HEK293 (cell line): ENCODE results near the gene LARP1B.

Experiments used
- GLI2 ChIP-seq: fragments of 450-650 bp; formaldehyde crosslinking; IDR thresholded peaks from 2 replicates; pipeline ENCODE4; 2017; ENCODE audit warnings: missing biosample characterization, missing genetic modification characterization, low read depth, borderline replicate concordance
- ZBTB21 ChIP-seq: fragments of 450-650 bp; formaldehyde crosslinking; IDR thresholded peaks from 2 replicates; pipeline ENCODE4 v1.5.1; 2017; ENCODE audit warnings: missing biosample characterization, missing genetic modification characterization
- ZNF174 ChIP-seq: fragments of 450-650 bp; formaldehyde crosslinking; IDR thresholded peaks from 2 replicates; pipeline ENCODE4 v1.5.0; 2017; ENCODE audit warnings: missing biosample characterization, mild to moderate bottlenecking, missing genetic modification characterization
- ZNF473 ChIP-seq: fragments of 450-650 bp; formaldehyde crosslinking; IDR thresholded peaks from 2 replicates; pipeline ENCODE4 v1.5.1; 2017; ENCODE audit warnings: missing biosample characterization, missing genetic modification characterization
- ZNF629 ChIP-seq: fragments of 450-650 bp; formaldehyde crosslinking; IDR thresholded peaks from 2 replicates; pipeline ENCODE4 v1.5.1; 2017; ENCODE audit warnings: missing biosample characterization, missing genetic modification characterization
- ZNF664 ChIP-seq: fragments of 450-650 bp; formaldehyde crosslinking; IDR thresholded peaks from 2 replicates; pipeline ENCODE4 v1.5.1; 2016; ENCODE audit warnings: missing biosample characterization, missing genetic modification characterization
- ZNF785 ChIP-seq: fragments of 450-650 bp; formaldehyde crosslinking; IDR thresholded peaks from 2 replicates; pipeline ENCODE4 v1.5.1; 2016; ENCODE audit warnings: missing biosample characterization, missing genetic modification characterization
- TF ChIP-seq, protein P1 (sequence below): fragments of 450-650 bp; formaldehyde crosslinking; IDR thresholded peaks from 2 replicates; pipeline ENCODE4 v1.5.1; 2016; ENCODE audit warnings: missing biosample characterization, missing genetic modification characterization
- TF ChIP-seq, protein P2 (sequence below): fragments of 450-650 bp; formaldehyde crosslinking; IDR thresholded peaks from 2 replicates; pipeline ENCODE4 v1.5.1; 2016; ENCODE audit warnings: missing biosample characterization, missing genetic modification characterization
- TF ChIP-seq, protein P3 (sequence below): fragments of 450-650 bp; formaldehyde crosslinking; IDR thresholded peaks from 2 replicates; pipeline ENCODE4 v1.5.1; 2016; ENCODE audit warnings: missing biosample characterization, missing genetic modification characterization
- TF ChIP-seq, protein P4 (sequence below): fragments of 450-650 bp; formaldehyde crosslinking; IDR thresholded peaks from 2 replicates; pipeline ENCODE4 v1.5.1; 2016; ENCODE audit warnings: missing biosample characterization, missing genetic modification characterization
- TF ChIP-seq, protein P5 (sequence below): sonication (generic); formaldehyde crosslinking; IDR thresholded peaks from 2 replicates; pipeline ENCODE4 v1.8.1; 2022; ENCODE audit warnings: mild to moderate bottlenecking, moderate library complexity, missing genetic modification reagents

DNA sequence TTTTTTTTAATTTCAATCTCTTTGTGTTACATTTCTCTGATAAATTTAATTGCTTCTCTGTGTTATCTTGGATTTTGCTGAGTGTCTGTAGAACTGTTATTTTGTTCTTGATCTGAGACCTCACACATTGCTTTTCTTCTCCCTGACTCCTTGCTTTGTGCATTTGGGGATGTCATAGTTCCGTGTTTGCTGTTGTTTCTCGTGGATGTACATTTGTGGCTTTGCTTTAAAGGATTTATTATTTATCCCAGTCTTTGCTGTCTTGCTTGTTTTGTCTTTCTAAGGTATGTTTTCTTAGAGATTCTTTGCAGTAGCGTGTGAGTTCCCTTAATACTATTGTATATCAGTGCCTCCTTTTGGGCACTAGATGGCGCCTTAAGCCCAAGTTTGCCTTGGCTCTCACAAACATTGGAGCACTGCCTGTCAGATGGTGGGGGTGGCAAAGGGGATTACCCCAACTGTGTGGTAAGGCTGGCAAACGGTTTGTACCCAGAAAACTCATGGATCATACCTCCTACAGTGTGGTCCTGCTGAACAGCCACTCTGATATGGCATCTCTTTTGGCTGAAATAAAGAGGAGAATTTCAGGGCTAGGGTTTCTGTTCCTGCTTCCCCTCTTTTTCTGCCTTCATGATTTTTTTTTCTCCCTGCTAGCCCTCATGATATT is 130.1 kb downstream of the LARP1B start:
- TF ChIP-seq ZNF785 (no peak), ZNF473 (no peak), ZNF664 (tag by site-specific recombination) (no peak), ZNF174 (no peak), GLI2 (tag by site-specific recombination) (no peak), ZBTB21 (tag by site-specific recombination) (no peak), ZNF629 (no peak)
- TF ChIP-seq, protein P1, sequence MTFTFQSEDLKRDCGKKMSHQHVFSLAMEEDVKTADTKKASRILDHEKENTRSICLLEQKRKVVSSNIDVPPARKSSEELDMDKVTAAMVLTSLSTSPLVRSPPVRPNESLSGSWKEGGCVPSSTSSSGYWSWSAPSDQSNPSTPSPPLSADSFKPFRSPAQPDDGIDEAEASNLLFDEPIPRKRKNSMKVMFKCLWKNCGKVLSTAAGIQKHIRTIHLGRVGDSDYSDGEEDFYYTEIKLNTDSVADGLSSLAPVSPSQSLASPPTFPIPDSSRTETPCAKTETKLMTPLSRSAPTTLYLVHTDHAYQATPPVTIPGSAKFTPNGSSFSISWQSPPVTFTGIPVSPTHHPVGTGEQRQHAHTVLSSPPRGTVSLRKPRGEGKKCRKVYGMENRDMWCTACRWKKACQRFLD (tag by site-specific recombination), result no peak
- TF ChIP-seq, protein P2, sequence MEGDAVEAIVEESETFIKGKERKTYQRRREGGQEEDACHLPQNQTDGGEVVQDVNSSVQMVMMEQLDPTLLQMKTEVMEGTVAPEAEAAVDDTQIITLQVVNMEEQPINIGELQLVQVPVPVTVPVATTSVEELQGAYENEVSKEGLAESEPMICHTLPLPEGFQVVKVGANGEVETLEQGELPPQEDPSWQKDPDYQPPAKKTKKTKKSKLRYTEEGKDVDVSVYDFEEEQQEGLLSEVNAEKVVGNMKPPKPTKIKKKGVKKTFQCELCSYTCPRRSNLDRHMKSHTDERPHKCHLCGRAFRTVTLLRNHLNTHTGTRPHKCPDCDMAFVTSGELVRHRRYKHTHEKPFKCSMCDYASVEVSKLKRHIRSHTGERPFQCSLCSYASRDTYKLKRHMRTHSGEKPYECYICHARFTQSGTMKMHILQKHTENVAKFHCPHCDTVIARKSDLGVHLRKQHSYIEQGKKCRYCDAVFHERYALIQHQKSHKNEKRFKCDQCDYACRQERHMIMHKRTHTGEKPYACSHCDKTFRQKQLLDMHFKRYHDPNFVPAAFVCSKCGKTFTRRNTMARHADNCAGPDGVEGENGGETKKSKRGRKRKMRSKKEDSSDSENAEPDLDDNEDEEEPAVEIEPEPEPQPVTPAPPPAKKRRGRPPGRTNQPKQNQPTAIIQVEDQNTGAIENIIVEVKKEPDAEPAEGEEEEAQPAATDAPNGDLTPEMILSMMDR (tag by site-specific recombination), result peak; percentile 69
- TF ChIP-seq, protein P3, sequence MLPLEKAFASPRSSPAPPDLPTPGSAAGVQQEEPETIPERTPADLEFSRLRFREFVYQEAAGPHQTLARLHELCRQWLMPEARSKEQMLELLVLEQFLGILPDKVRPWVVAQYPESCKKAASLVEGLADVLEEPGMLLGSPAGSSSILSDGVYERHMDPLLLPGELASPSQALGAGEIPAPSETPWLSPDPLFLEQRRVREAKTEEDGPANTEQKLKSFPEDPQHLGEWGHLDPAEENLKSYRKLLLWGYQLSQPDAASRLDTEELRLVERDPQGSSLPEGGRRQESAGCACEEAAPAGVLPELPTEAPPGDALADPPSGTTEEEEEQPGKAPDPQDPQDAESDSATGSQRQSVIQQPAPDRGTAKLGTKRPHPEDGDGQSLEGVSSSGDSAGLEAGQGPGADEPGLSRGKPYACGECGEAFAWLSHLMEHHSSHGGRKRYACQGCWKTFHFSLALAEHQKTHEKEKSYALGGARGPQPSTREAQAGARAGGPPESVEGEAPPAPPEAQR (tag by site-specific recombination), result no peak
- TF ChIP-seq, protein P4, sequence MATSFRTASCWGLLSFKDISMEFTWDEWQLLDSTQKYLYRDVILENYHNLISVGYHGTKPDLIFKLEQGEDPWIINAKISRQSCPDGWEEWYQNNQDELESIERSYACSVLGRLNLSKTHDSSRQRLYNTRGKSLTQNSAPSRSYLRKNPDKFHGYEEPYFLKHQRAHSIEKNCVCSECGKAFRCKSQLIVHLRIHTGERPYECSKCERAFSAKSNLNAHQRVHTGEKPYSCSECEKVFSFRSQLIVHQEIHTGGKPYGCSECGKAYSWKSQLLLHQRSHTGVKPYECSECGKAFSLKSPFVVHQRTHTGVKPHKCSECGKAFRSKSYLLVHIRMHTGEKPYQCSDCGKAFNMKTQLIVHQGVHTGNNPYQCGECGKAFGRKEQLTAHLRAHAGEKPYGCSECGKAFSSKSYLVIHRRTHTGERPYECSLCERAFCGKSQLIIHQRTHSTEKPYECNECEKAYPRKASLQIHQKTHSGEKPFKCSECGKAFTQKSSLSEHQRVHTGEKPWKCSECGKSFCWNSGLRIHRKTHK (tag by site-specific recombination), result no peak
- TF ChIP-seq, protein P5, sequence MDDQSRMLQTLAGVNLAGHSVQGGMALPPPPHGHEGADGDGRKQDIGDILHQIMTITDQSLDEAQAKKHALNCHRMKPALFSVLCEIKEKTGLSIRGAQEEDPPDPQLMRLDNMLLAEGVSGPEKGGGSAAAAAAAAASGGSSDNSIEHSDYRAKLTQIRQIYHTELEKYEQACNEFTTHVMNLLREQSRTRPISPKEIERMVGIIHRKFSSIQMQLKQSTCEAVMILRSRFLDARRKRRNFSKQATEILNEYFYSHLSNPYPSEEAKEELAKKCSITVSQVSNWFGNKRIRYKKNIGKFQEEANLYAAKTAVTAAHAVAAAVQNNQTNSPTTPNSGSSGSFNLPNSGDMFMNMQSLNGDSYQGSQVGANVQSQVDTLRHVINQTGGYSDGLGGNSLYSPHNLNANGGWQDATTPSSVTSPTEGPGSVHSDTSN (CRISPR knock-in tag), result no peak
